Karpas-422 (cell line): ENCODE results near the gene RAC3. TPM values are rescaled to one million over a fixed set of nuclear protein-coding genes. Genes with fewer than 3 reads are reported as not detected.

Source experiments
- DNase-seq: peaks from one replicate; pipeline ENCODE4 v3.0.0-alpha.2; 2015
- H2AFZ ChIP-seq: fragments of 200-600 bp; sonication (generic); 2 replicates; pipeline ENCODE4 v1.6.1; 2014; ENCODE audit warnings: antibody characterized with exemption, low read length, mixed read lengths
- H3K27ac ChIP-seq: fragments of 200-600 bp; sonication (generic); 2 replicates; pipeline ENCODE4 v1.5.1; 2014; ENCODE audit warnings: mild to moderate bottlenecking, low read length, moderate library complexity
- H3K27me3 ChIP-seq: fragments of 200-600 bp; sonication (generic); 2 replicates; pipeline ENCODE4 v1.6.1; 2014; ENCODE audit warnings: low read length, mixed read lengths
- H3K36me3 ChIP-seq: fragments of 200-600 bp; sonication (generic); 2 replicates; pipeline ENCODE4 v1.6.1; 2014; ENCODE audit warnings: low read length, mixed read lengths; ENCODE audit not compliant: insufficient read depth
- H3K4me1 ChIP-seq: fragments of 200-600 bp; sonication (generic); 2 replicates; pipeline ENCODE4 v1.6.1; 2014; ENCODE audit warnings: mild to moderate bottlenecking, low read length, mixed read lengths
- H3K4me2 ChIP-seq: fragments of 200-600 bp; sonication (generic); 2 replicates; pipeline ENCODE4 v1.6.1; 2014; ENCODE audit warnings: low read length, low read depth, mild to moderate bottlenecking; ENCODE audit not compliant: poor library complexity, severe bottlenecking
- H3K4me3 ChIP-seq: fragments of 200-600 bp; sonication (generic); 2 replicates; pipeline ENCODE4 v1.5.1; 2014; ENCODE audit warnings: mild to moderate bottlenecking, antibody characterized with exemption, low read length, mixed read lengths
- H3K79me2 ChIP-seq: fragments of 200-600 bp; sonication (generic); 2 replicates; pipeline ENCODE4 v1.6.1; 2014; ENCODE audit warnings: mild to moderate bottlenecking, low read length, mixed read lengths
- H3K9ac ChIP-seq: fragments of 200-600 bp; sonication (generic); 2 replicates; pipeline ENCODE4 v1.6.0; 2014; ENCODE audit warnings: low read length
- H3K9me2 ChIP-seq: fragments of 200-600 bp; sonication (generic), shearing (Covaris generic); replicated peaks from 2 replicates; pipeline ENCODE4 v1.6.0; 2014; ENCODE audit warnings: mild to moderate bottlenecking, low read length, moderate library complexity; ENCODE audit not compliant: insufficient read depth
- H3K9me3 ChIP-seq: fragments of 300-700, 200-600 bp; sonication (generic); 2 replicates; pipeline ENCODE4 v1.6.1; 2014; ENCODE audit warnings: low read length, mixed read lengths
- H4K20me1 ChIP-seq: fragments of 200-600 bp; sonication (generic); 2 replicates; pipeline ENCODE4 v1.6.1; 2014; ENCODE audit warnings: mild to moderate bottlenecking, antibody characterized with exemption, low read length, low read depth; ENCODE audit not compliant: insufficient read depth
- total RNA-seq: library from RNA; depleted of rRNA; stranded (reverse); fragments of >200 nt; shearing (Covaris generic); gene quantifications from 2 replicates; pipeline ENCODE4 v1.2.3, GENCODE V29; 2014; ENCODE audit warnings: low replicate concordance

RAC3 gene
- total RNA-seq, 1 experiment from 2014 or later, result 9.7 TPM

GRCh38 chr17:82019690-82020571 is 11.5 kb upstream of the RAC3 start:
- H4K20me1 ChIP-seq, result peaks cover 3% of the 10 kb centered on the region; the same call in 1 of the 2 replicates
- H3K9ac ChIP-seq, result no peak overlapping the region

GRCh38 chr17:82020572-82021106 is 10.8 kb upstream of the RAC3 start:
- no peak for DNase-seq
- peak overlapping the region; percentile 98; the same call in 1 of the 2 replicates for H3K4me3 ChIP-seq
- H3K27me3 ChIP-seq, result no peaks in the 10 kb centered on the region
- peaks cover 30% of the 10 kb centered on the region for H3K4me1 ChIP-seq
- peak overlapping the region; percentile 97 for H3K9ac ChIP-seq
- H3K27ac ChIP-seq, result no peak overlapping the region
- peaks cover 3% of the 10 kb centered on the region; the same call in 1 of the 2 replicates for H4K20me1 ChIP-seq
- peak overlapping the region; percentile 96 for H3K4me2 ChIP-seq
- H3K9me3 ChIP-seq, result no peaks in the 10 kb centered on the region
- no peaks in the 10 kb centered on the region for H3K9me2 ChIP-seq
- H3K79me2 ChIP-seq, result peaks cover 26% of the 10 kb centered on the region
- no peak overlapping the region for H2AFZ ChIP-seq
- no peaks in the 10 kb centered on the region for H3K36me3 ChIP-seq

More at GRCh38 chr17:82019690-82020571, 11.5 kb upstream of the RAC3 start:
- Histone ChIP-seq H3K4me2 (no peak overlapping the region), H2AFZ (no peak overlapping the region), H3K4me3 (no peak overlapping the region), H3K27me3 (no peaks in the 10 kb centered on the region), H3K36me3 (no peaks in the 10 kb centered on the region), H3K27ac (no peak overlapping the region), H3K9me3 (no peaks in the 10 kb centered on the region), H3K79me2 (peaks cover 26% of the 10 kb centered on the region), H3K9me2 (no peaks in the 10 kb centered on the region), H3K4me1 (peaks cover 30% of the 10 kb centered on the region)
- peak; percentile 90 for DNase-seq

GRCh38 chr17:82021107-82021899 is 10.2 kb upstream of the RAC3 start:
- H3K79me2 ChIP-seq, result peaks cover 26% of the 10 kb centered on the region
- H4K20me1 ChIP-seq, result peaks cover 3% of the 10 kb centered on the region; the same call in 1 of the 2 replicates
- peaks cover 30% of the 10 kb centered on the region for H3K4me1 ChIP-seq
- no peaks in the 10 kb centered on the region for H3K36me3 ChIP-seq
- H3K27ac ChIP-seq, result peak overlapping the region; percentile 61
- H3K9me2 ChIP-seq, result no peaks in the 10 kb centered on the region
- H2AFZ ChIP-seq, result no peak overlapping the region
- H3K27me3 ChIP-seq, result no peaks in the 10 kb centered on the region
- H3K4me2 ChIP-seq, result peak overlapping the region; percentile 96
- peak overlapping the region; percentile 98 for H3K4me3 ChIP-seq
- peak; percentile 82 for DNase-seq
- peak overlapping the region; percentile 97 for H3K9ac ChIP-seq
- H3K9me3 ChIP-seq, result no peaks in the 10 kb centered on the region

DNA sequence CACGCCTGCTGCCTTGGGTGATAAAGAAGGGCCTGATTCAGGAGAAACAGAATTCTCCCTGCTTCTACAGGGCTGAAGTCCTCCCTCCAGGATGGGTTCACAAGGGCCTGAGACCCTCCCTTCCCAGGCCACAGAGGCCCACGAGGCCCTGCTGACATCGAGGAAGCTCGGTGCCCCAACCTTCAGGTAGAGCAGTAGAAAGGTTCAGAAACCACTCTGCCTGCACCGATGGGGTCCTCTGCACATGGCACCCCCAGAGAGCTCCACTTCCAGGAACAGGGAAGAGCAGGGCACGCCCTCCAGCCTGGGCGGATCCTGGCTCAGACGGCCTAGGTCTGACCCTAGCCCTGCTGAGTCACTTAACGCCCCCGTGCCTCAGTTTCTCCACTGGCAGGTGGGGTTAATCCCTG is 9.6 kb upstream of the RAC3 start:
- Histone ChIP-seq H3K4me3 (peak overlapping the region; percentile 98), H3K4me1 (peaks cover 30% of the 10 kb centered on the region), H4K20me1 (peaks cover 3% of the 10 kb centered on the region; the same call in 1 of the 2 replicates), H2AFZ (no peak overlapping the region), H3K79me2 (peaks cover 26% of the 10 kb centered on the region), H3K27me3 (no peaks in the 10 kb centered on the region), H3K9ac (peak overlapping the region; percentile 97), H3K27ac (peak overlapping the region; percentile 61), H3K9me3 (no peaks in the 10 kb centered on the region), H3K36me3 (no peaks in the 10 kb centered on the region), H3K4me2 (peak overlapping the region; percentile 96), H3K9me2 (no peaks in the 10 kb centered on the region)
- peak; percentile 59 for DNase-seq

DNA sequence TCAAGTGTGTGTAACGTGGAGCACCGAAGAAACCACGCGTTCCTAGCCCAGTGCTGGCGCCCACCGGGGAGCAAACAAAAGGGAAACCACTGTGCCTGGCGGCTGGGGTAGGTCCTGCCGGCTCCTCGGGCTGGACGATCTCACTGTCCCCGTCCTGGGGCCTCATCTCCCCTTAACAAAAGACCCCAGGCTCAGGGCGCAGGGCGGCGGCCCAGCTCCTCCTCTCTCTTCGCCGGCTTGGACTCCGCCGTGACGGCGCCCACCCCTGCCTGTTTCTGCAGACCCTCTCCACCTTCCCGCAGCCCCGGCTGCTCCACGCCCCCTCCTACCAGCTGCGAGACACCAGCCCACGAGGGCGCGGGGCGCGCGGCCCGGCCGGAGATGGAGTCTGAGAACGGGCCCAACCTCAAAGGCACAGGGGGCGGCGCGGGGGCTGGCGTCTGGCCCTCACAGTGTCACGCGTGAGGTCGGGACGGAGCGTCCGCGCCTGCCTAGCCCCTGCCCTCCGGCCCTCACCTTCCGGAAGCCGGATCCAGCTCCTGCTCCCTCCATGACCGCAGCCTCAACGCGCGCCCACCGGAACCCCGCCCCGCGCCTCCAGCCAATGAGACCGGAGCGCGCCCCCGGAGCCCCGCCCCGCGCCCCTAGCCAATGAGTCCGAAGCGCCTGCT is 9.0 kb upstream of the RAC3 start, which contains the start of gene CENPX:
CENPX (minus strand) TSS at position 569 of the 671 bp plus-strand sequence; CDS start at position 552, 17 bp downstream.
- Histone ChIP-seq H3K9me2 (no peaks in the 10 kb centered on the region), H3K9ac (peak within 1 kb of the TSS; percentile 97), H3K4me3 (peak within 1 kb of the TSS; percentile 98), H3K36me3 (no peaks in the 10 kb centered on the region), H3K4me2 (peak within 1 kb of the TSS; percentile 96), H2AFZ (peak within 1 kb of the TSS; percentile 84), H3K27me3 (no peaks in the 10 kb centered on the region), H3K4me1 (peaks cover 30% of the 10 kb centered on the region), H3K9me3 (no peaks in the 10 kb centered on the region), H4K20me1 (peaks cover 3% of the 10 kb centered on the region; the same call in 1 of the 2 replicates), H3K27ac (peak within 1 kb of the TSS; percentile 61), H3K79me2 (peaks cover 26% of the 10 kb centered on the region)
- DNase-seq, result no peak

DNA sequence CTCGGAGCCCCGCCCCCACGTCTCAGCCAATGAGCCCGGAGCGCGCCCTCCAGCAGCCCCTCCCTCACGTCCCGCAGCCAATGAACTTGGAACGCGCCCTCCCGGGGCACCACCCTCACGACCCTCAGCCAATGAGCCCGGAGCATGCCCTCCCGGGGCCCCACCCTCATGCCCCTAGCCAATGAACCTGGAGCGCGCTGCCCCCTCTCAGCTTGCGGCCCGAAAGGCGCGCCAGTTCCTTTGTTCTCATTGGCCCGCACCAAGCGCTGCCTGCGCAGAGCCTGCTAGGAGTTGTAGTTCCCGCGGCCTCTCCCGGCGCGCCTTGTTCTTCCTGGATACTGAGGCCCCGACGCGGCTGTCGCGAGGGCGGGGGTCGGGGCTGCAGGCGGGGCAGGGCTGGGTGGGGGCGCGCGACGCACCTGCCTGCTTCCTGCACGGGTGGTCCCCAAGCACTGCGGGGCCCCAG is 8.5 kb upstream of the RAC3 start, which contains the start of gene LRRC45:
LRRC45 (plus strand) TSS at position 325 of the 466 bp plus-strand sequence. CDS start 339 bp downstream, outside the sequence.
- no peaks in the 10 kb centered on the region for H3K9me3 ChIP-seq
- H2AFZ ChIP-seq, result peak within 1 kb of the TSS; percentile 84
- H3K27ac ChIP-seq, result peak within 1 kb of the TSS; percentile 61; the same call in 1 of the 2 replicates

GRCh38 chr17:82023447-82024241 is 7.8 kb upstream of the RAC3 start:
- Histone ChIP-seq H3K4me3 (peak overlapping the region; percentile 98), H2AFZ (peak overlapping the region; percentile 84), H3K27ac (0 out of 2 replicates have a peak overlapping the region, but pooled peaks have one; percentile 28), H3K9me3 (no peaks in the 10 kb centered on the region), H3K9ac (peak overlapping the region; percentile 96), H3K4me2 (peak overlapping the region; percentile 96), H3K79me2 (peaks cover 26% of the 10 kb centered on the region), H3K4me1 (peaks cover 30% of the 10 kb centered on the region), H3K27me3 (no peaks in the 10 kb centered on the region), H3K9me2 (no peaks in the 10 kb centered on the region), H3K36me3 (no peaks in the 10 kb centered on the region), H4K20me1 (peaks cover 3% of the 10 kb centered on the region; the same call in 1 of the 2 replicates)
- DNase-seq, result peak; percentile 79

More for the DNA sequence above, 8.5 kb upstream of the RAC3 start, which contains the start of gene LRRC45:
- no peaks in the 10 kb centered on the region for H3K9me2 ChIP-seq
- peak; percentile 100 for DNase-seq
- no peaks in the 10 kb centered on the region for H3K36me3 ChIP-seq
- H3K79me2 ChIP-seq, result peaks cover 26% of the 10 kb centered on the region
- peaks cover 30% of the 10 kb centered on the region for H3K4me1 ChIP-seq
- H3K9ac ChIP-seq, result peak within 1 kb of the TSS; percentile 97
- H3K27me3 ChIP-seq, result no peaks in the 10 kb centered on the region
- H4K20me1 ChIP-seq, result peaks cover 3% of the 10 kb centered on the region; the same call in 1 of the 2 replicates
- peak within 1 kb of the TSS; percentile 96 for H3K4me2 ChIP-seq
- peak within 1 kb of the TSS; percentile 98 for H3K4me3 ChIP-seq
